Measurements from ENCODE around the gene SPATS2L.

Gene SPATS2L

GRCh38 chr2:200435379-200435778 is 128.9 kb downstream of the SPATS2L start (continued):
- TF ChIP-seq ZNF426 (tag by site-specific recombination; IDR thresholded peaks at IDR 0.05), result no peak
- no peak for TF ChIP-seq ZNF610 (tag by site-specific recombination; IDR thresholded peaks at IDR 0.05; ENCODE audit: borderline replicate concordance)

DNA sequence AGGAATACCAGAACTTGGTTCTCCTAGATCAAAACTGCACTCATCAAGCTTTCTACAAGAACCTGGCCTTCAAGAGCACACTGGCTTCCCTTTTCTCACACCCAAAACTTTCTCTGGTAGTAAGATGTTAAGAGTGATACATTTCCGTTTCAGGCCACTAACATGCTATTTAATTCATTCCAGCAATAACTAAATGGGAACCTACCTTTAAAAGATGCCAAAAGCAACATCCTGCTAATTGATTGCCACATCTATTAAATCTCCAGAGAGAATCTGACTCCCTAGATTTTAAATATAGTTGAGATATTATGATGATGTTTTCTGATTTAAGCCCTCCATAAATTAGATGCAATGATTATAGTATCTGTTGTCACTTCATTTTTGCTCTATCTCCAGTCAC is 131.8 kb downstream of the SPATS2L start:
- TF ChIP-seq SP2 (tag by site-specific recombination; IDR thresholded peaks at IDR 0.05) (no peak), ZNF660 (tag by site-specific recombination; IDR thresholded peaks at IDR 0.05) (peak; percentile 76)
- H3K27ac ChIP-seq (ENCODE audit: extremely low read depth, low read depth, low read length), result no peak overlapping the region
- H3K4me1 ChIP-seq (ENCODE audit: control insufficient read depth, insufficient read depth, low read length), result no peaks in the 10 kb centered on the region
- peaks cover 0 to 5% of the 10 kb centered on the region in 2 experiments; a peak in 1 of 3 replicates for H3K36me3 ChIP-seq (ENCODE audit: control insufficient read depth in 2 of 2, insufficient read depth in 1 of 2, low read length in 2 of 2)
- ChIA-PET POLR2A (no interaction called here), CTCF (no interaction called here)
- no peak overlapping the region for H3K4me3 ChIP-seq (ENCODE audit: low read depth, low read length)
- no peaks in the 10 kb centered on the region for H3K9me3 ChIP-seq (ENCODE audit: control insufficient read depth, insufficient read depth, low read depth, low read length)

DNA sequence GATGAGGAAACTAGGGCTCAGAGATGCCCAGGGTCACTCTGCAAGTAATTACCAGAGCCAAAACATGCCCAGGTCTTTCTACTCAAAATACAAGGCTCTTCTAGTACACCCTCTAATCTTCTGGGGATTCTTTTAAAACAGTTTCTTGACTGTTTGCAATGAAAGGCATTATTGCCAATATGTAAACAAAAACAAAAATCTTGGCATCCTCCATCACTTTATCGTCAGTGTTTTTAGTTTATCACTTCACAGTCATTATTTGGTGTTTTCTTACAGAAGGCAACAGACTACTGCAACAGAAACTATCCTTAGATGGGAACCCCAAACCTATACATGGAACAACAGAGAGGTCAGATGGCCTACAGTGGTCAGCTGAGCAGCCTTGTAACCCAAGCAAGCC is 132.4 kb downstream of the SPATS2L start:
- no peak overlapping the region for H3K4me3 ChIP-seq (ENCODE audit: low read depth, low read length)
- no peaks in the 10 kb centered on the region for H3K4me1 ChIP-seq (ENCODE audit: control insufficient read depth, insufficient read depth, low read length)
- H3K27ac ChIP-seq (ENCODE audit: extremely low read depth, low read depth, low read length), result no peak overlapping the region
- no peak for TF ChIP-seq ZNF175 (tag by site-specific recombination; IDR thresholded peaks at IDR 0.05)
- TF ChIP-seq, protein P1, sequence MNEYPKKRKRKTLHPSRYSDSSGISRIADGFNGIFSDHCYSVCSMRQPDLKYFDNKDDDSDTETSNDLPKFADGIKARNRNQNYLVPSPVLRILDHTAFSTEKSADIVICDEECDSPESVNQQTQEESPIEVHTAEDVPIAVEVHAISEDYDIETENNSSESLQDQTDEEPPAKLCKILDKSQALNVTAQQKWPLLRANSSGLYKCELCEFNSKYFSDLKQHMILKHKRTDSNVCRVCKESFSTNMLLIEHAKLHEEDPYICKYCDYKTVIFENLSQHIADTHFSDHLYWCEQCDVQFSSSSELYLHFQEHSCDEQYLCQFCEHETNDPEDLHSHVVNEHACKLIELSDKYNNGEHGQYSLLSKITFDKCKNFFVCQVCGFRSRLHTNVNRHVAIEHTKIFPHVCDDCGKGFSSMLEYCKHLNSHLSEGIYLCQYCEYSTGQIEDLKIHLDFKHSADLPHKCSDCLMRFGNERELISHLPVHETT (tag by site-specific recombination; IDR thresholded peaks at IDR 0.05), result no peak
- POLR2A ChIA-PET, result no interaction called here
- peaks cover 0 to 5% of the 10 kb centered on the region in 2 experiments; a peak in 1 of 3 replicates for H3K36me3 ChIP-seq (ENCODE audit: control insufficient read depth in 2 of 2, insufficient read depth in 1 of 2, low read length in 2 of 2)
- CTCF ChIA-PET, result no interaction called here
- H3K9me3 ChIP-seq (ENCODE audit: control insufficient read depth, insufficient read depth, low read depth, low read length), result no peaks in the 10 kb centered on the region

- Histone ChIP-seq H3K4me1 (ENCODE audit: control insufficient read depth, insufficient read depth, low read length) (no peaks in the 10 kb centered on the region), H3K4me3 (ENCODE audit: low read depth, low read length) (no peak overlapping the region), H3K36me3 (ENCODE audit: control insufficient read depth in 2 of 2, insufficient read depth in 1 of 2, low read length in 2 of 2) (peaks cover 0 to 7% of the 10 kb centered on the region in 2 experiments; a peak in 1 of 3 replicates), H3K27ac (ENCODE audit: extremely low read depth, low read depth, low read length) (no peak overlapping the region), H3K9me3 (ENCODE audit: control insufficient read depth, insufficient read depth, low read depth, low read length) (no peaks in the 10 kb centered on the region)
- ChIA-PET POLR2A (no interaction called here), CTCF (no interaction called here)
- TF ChIP-seq HOXC10 (CRISPR knock-in tag; IDR thresholded peaks at IDR 0.05), result no peak
- TF ChIP-seq ZNF280C (tag by site-specific recombination; IDR thresholded peaks at IDR 0.05), result no peak
- TF ChIP-seq ZNF211 (tag by site-specific recombination; IDR thresholded peaks at IDR 0.05; ENCODE audit: low read depth), result no peak
- no peak for TF ChIP-seq KLF17 (tag by site-specific recombination; IDR thresholded peaks at IDR 0.05)
- TF ChIP-seq ZNF777 (tag by site-specific recombination; IDR thresholded peaks at IDR 0.05; ENCODE audit: borderline replicate concordance), result no peak
- no peak for TF ChIP-seq ZNF132 (tag by site-specific recombination; IDR thresholded peaks at IDR 0.05; ENCODE audit: borderline replicate concordance)
- TF ChIP-seq BCL11A (tag by site-specific recombination; IDR thresholded peaks at IDR 0.05; ENCODE audit: low read depth), result no peak
- TF ChIP-seq ZNF335 (tag by site-specific recombination; conservative IDR thresholded peaks at IDR 0.05), result no peak
- no peak for TF ChIP-seq ZNF175 (tag by site-specific recombination; IDR thresholded peaks at IDR 0.05)
- TF ChIP-seq ZNF776 (tag by site-specific recombination; IDR thresholded peaks at IDR 0.05; ENCODE audit: borderline replicate concordance), result no peak
- TF ChIP-seq, protein P2, sequence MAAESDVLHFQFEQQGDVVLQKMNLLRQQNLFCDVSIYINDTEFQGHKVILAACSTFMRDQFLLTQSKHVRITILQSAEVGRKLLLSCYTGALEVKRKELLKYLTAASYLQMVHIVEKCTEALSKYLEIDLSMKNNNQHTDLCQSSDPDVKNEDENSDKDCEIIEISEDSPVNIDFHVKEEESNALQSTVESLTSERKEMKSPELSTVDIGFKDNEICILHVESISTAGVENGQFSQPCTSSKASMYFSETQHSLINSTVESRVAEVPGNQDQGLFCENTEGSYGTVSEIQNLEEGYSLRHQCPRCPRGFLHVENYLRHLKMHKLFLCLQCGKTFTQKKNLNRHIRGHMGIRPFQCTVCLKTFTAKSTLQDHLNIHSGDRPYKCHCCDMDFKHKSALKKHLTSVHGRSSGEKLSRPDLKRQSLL (tag by site-specific recombination; IDR thresholded peaks at IDR 0.05), result no peak
- TF ChIP-seq ZNF426 (tag by site-specific recombination; IDR thresholded peaks at IDR 0.05), result no peak
- TF ChIP-seq, protein P3, sequence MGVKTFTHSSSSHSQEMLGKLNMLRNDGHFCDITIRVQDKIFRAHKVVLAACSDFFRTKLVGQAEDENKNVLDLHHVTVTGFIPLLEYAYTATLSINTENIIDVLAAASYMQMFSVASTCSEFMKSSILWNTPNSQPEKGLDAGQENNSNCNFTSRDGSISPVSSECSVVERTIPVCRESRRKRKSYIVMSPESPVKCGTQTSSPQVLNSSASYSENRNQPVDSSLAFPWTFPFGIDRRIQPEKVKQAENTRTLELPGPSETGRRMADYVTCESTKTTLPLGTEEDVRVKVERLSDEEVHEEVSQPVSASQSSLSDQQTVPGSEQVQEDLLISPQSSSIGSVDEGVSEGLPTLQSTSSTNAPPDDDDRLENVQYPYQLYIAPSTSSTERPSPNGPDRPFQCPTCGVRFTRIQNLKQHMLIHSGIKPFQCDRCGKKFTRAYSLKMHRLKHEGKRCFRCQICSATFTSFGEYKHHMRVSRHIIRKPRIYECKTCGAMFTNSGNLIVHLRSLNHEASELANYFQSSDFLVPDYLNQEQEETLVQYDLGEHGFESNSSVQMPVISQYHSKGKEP (tag by site-specific recombination; IDR thresholded peaks at IDR 0.05), result no peak
- no peak for TF ChIP-seq ZBTB20 (tag by site-specific recombination; IDR thresholded peaks at IDR 0.05)
- TF ChIP-seq ZBTB21 (tag by site-specific recombination; IDR thresholded peaks at IDR 0.05), result no peak
- no peak for TF ChIP-seq KLF10 (tag by site-specific recombination; IDR thresholded peaks at IDR 0.05)
Observed at GRCh38 chr2:200439981-200440380, 133.5 kb downstream of the SPATS2L start.

Data from HEK293 (cell line).